Measurements from ENCODE around the gene SLC1A2. TPM values are rescaled to one million over a fixed set of nuclear protein-coding genes. Genes with fewer than 3 reads are reported as not detected.

SLC1A2 gene
- total and polyA plus RNA-seq, 4 donors = 0.35 to 17.0 (median 1.1) TPM

DNA sequence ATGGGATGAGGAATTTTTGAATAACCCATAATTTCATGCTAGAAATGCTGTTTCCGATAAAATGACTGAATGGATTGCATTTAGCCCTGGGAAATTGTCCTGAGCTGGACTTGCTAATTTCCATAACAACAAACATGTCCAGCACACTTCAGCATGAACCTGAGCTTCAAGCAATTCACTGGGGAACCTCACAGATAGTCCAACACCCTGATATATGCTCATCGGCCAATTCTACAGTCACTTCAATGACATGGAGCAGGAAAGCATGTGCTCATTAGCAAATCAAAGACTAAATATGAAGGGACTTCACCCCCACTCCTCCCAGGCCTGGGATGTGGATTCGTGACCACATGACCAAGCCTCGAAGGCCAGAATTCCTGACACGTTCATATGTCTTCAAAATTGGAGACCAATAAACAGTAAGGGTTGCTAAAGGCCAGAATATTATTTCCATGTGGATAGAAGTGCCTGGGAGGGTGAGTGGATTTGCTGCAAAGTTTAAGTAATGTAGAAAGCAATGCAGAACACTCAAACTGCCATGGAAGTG lies 131.9 kb downstream of the SLC1A2 start:
- no peak for TF ChIP-seq CTCF (IDR thresholded peaks at IDR 0.05; ENCODE audit: control extremely low read depth, extremely low read depth)
- H3K27me3 ChIP-seq (ENCODE audit: control insufficient read depth in 3 of 3, insufficient read depth in 3 of 3, low read length in 2 of 3) = no peaks in the 10 kb centered on the region
- no peak overlapping the region for H3K27ac ChIP-seq (ENCODE audit: low read depth in 1 of 2, low read length in 1 of 2)
- H3K9ac ChIP-seq (ENCODE audit: insufficient read depth in 1 of 2, low read length in 2 of 2) = no peak overlapping the region
- no peak for ATAC-seq (ENCODE audit: insufficient read depth, low FRiP score)
- no peak for DNase-seq
- peaks cover 0 to 4% (median 0%) of the 10 kb centered on the region in 4 donors for H3K36me3 ChIP-seq (ENCODE audit: control insufficient read depth in 4 of 4, insufficient read depth in 4 of 4, low read length in 4 of 4)
- no peaks in the 10 kb centered on the region for H3K9me3 ChIP-seq (ENCODE audit: control insufficient read depth in 4 of 4, insufficient read depth in 3 of 4, low read length in 3 of 4)
- no peak overlapping the region for H3K4me3 ChIP-seq
- WGBS, 2 donors = 90 to 96% methylated on average over 5 of the region's 5 CpGs
- H3K4me1 ChIP-seq (ENCODE audit: control insufficient read depth in 5 of 5, insufficient read depth in 5 of 5, low read length in 5 of 5) = no peaks in the 10 kb centered on the region

GRCh38 chr11:35286126-35286525 lies 133.2 kb downstream of the SLC1A2 start:
- H3K27ac ChIP-seq (ENCODE audit: low read depth in 1 of 2, low read length in 1 of 2) = no peak overlapping the region
- H3K4me3 ChIP-seq = no peak overlapping the region
- H3K9me3 ChIP-seq (ENCODE audit: control insufficient read depth in 4 of 4, insufficient read depth in 3 of 4, low read length in 3 of 4) = no peaks in the 10 kb centered on the region
- peaks cover 0 to 4% (median 0%) of the 10 kb centered on the region in 4 donors for H3K36me3 ChIP-seq (ENCODE audit: control insufficient read depth in 4 of 4, insufficient read depth in 4 of 4, low read length in 4 of 4)
- no peak for DNase-seq
- H3K4me1 ChIP-seq (ENCODE audit: control insufficient read depth in 5 of 5, insufficient read depth in 5 of 5, low read length in 5 of 5) = no peaks in the 10 kb centered on the region
- no peak overlapping the region for H3K9ac ChIP-seq (ENCODE audit: insufficient read depth in 1 of 2, low read length in 2 of 2)
- TF ChIP-seq CTCF (IDR thresholded peaks at IDR 0.05; ENCODE audit: control extremely low read depth, extremely low read depth) = no peak
- H3K27me3 ChIP-seq (ENCODE audit: control insufficient read depth in 3 of 3, insufficient read depth in 3 of 3, low read length in 2 of 3) = no peaks in the 10 kb centered on the region
- ATAC-seq (ENCODE audit: insufficient read depth, low FRiP score) = no peak

GRCh38 chr11:35285471-35285870 lies 133.9 kb downstream of the SLC1A2 start:
- no peak for TF ChIP-seq CTCF (IDR thresholded peaks at IDR 0.05; ENCODE audit: control extremely low read depth, extremely low read depth)
- no peaks in the 10 kb centered on the region for H3K9me3 ChIP-seq (ENCODE audit: control insufficient read depth in 4 of 4, insufficient read depth in 3 of 4, low read length in 3 of 4)
- no peaks in the 10 kb centered on the region for H3K4me1 ChIP-seq (ENCODE audit: control insufficient read depth in 5 of 5, insufficient read depth in 5 of 5, low read length in 5 of 5)
- WGBS, 2 donors = 95% methylated on average over 1 of the region's 1 CpG
- H3K4me3 ChIP-seq = no peak overlapping the region
- H3K27ac ChIP-seq (ENCODE audit: low read depth in 1 of 2, low read length in 1 of 2) = no peak overlapping the region
- peaks cover 0 to 4% (median 0%) of the 10 kb centered on the region in 4 donors for H3K36me3 ChIP-seq (ENCODE audit: control insufficient read depth in 4 of 4, insufficient read depth in 4 of 4, low read length in 4 of 4)
- no peak overlapping the region for H3K9ac ChIP-seq (ENCODE audit: insufficient read depth in 1 of 2, low read length in 2 of 2)
- DNase-seq = no peak
- no peaks in the 10 kb centered on the region for H3K27me3 ChIP-seq (ENCODE audit: control insufficient read depth in 3 of 3, insufficient read depth in 3 of 3, low read length in 2 of 3)
- ATAC-seq (ENCODE audit: insufficient read depth, low FRiP score) = no peak

Data from lung (tissue), 12 donors.